Right lobe of liver (tissue), 4 donors: ENCODE data around the gene CHST3.

Experiments
- CTCF ChIP-seq, 4 donors: fragments of 200-600 bp in 3 of 4; fragments of 450-650 bp in 1 of 4; IDR thresholded peaks; one replicate each; pipeline versions ENCODE4 v1.5.1 to v1.8.0; 2016 to 2022; ENCODE audit warnings: antibody characterized with exemption in 4 of 4, mild to moderate bottlenecking in 2 of 4
- POLR2A ChIP-seq: fragments of 450-650 bp; IDR thresholded peaks from one replicate; pipeline ENCODE4 v1.6.1; 2017; ENCODE audit warnings: antibody characterized with exemption, mild to moderate bottlenecking
- donor health status: DM: no; HTN: no; CAD: no.
- donor health status: DM: no; HTN: no; CAD: no.
- donor health status: DM: no; HTN: yes; CAD: no.

GRCh38 chr10:71948496-71949067 is 15.6 kb upstream of the CHST3 start:
- TF ChIP-seq POLR2A (no peak), CTCF (IDR thresholded peaks at IDR 0.05) (no peak)
